Stimulated activated naive CD8-positive, alpha-beta T cell treated with anti-CD3 and anti-CD28 coated beads, Interleukin-15, Interleukin-2, amounts not matched to agents 100 U/mL and 50 U/mL, for 24 hours (primary cell): Measurements from ENCODE around the gene ATF7IP.

ENCODE experiments used
- ATAC-seq: fragments of 150-1000 bp; cut with Tn5 transposase; one replicate; pipeline ENCODE4 v1.10.0; 2021
- DNase-seq: peaks from one replicate; pipeline ENCODE4 v3.0.0; 2021

ATF7IP gene

GRCh38 chr12:14481201-14481600 is 115.7 kb downstream of the ATF7IP start:
- no peak for DNase-seq
- ATAC-seq: no peak

GRCh38 chr12:14482361-14482760 is 116.9 kb downstream of the ATF7IP start:
- no peak for ATAC-seq

GRCh38 chr12:14482886-14483285 is 117.4 kb downstream of the ATF7IP start:
- no peak for ATAC-seq
- no peak for DNase-seq

More at GRCh38 chr12:14482361-14482760, 116.9 kb downstream of the ATF7IP start:
- DNase-seq: no peak

GRCh38 chr12:14495326-14495725 is 129.8 kb downstream of the ATF7IP start:
- ATAC-seq (no peak), DNase-seq (no peak)

GRCh38 chr12:14505626-14506596 is 140.4 kb downstream of the ATF7IP start:
- DNase-seq: no peak
- ATAC-seq: no peak

- ATAC-seq (no peak), DNase-seq (no peak)
Observed at GRCh38 chr12:14510574-14510973, 145.1 kb downstream of the ATF7IP start.

GRCh38 chr12:14514154-14514842 is 148.8 kb downstream of the ATF7IP start:
- no peak for DNase-seq
- no peak for ATAC-seq

GRCh38 chr12:14514946-14515345 is 149.5 kb downstream of the ATF7IP start:
- no peak for DNase-seq
- no peak for ATAC-seq

GRCh38 chr12:14521822-14522221 is 156.3 kb downstream of the ATF7IP start:
- no peak for ATAC-seq
- no peak for DNase-seq

- DNase-seq (no peak), ATAC-seq (no peak)
Observed at GRCh38 chr12:14525964-14526363, 160.5 kb downstream of the ATF7IP start.

GRCh38 chr12:14532152-14532551 is 166.7 kb downstream of the ATF7IP start:
- ATAC-seq (no peak), DNase-seq (no peak)

- no peak for ATAC-seq
- no peak for DNase-seq
Observed at GRCh38 chr12:14537088-14537487, 171.6 kb downstream of the ATF7IP start.

- no peak for DNase-seq
- ATAC-seq: no peak
Observed at GRCh38 chr12:14540801-14541462, 175.4 kb downstream of the ATF7IP start.

GRCh38 chr12:14545144-14546124 is 180.0 kb downstream of the ATF7IP start:
- DNase-seq (no peak), ATAC-seq (no peak)

- ATAC-seq (no peak), DNase-seq (no peak)
Observed at GRCh38 chr12:14547571-14547970, 182.1 kb downstream of the ATF7IP start.

GRCh38 chr12:14548609-14549008 is 183.1 kb downstream of the ATF7IP start:
- no peak for ATAC-seq

More at GRCh38 chr12:14548609-14549008, 183.1 kb downstream of the ATF7IP start:
- DNase-seq: no peak
